Measurements from ENCODE around the gene GPR142.

GRCh38 chr17:74357466-74357809, 9.9 kb upstream of the GPR142 start:
- TF ChIP-seq GATA2 (IDR thresholded peaks at IDR 0.05; ENCODE audit: low read depth, low read length): no peak
- no peak for TF ChIP-seq GATA3 (IDR thresholded peaks at IDR 0.05; ENCODE audit: low read depth, low read length)
